Activated CD4-positive, alpha-beta T cell treated with anti-CD3 and anti-CD28 coated beads for 24 hours (primary cell): ENCODE measurements around the gene EXOG.
"Not testable (repeated sequence)": the region's sequence is repeated elsewhere in the genome, so short reads cannot be mapped to it uniquely, and the experiment has no call there.

Source experiments
- DNase-seq, 2 donors: peaks; one replicate each; pipeline ENCODE4 v3.0.0-alpha.2; 2020; ENCODE audit warnings: low read depth in 2 of 2

The EXOG gene

GRCh38 chr3:38563070-38563885 lies 67.1 kb downstream of the EXOG start:
- no peak for DNase-seq

- no peak for DNase-seq
Measured at GRCh38 chr3:38563886-38564270, 67.7 kb downstream of the EXOG start.

GRCh38 chr3:38564631-38565338 lies 68.6 kb downstream of the EXOG start:
- no peak for DNase-seq

GRCh38 chr3:38565339-38566214 lies 69.4 kb downstream of the EXOG start:
- DNase-seq, result no peak

GRCh38 chr3:38566215-38566528 lies 70.0 kb downstream of the EXOG start:
- no peak for DNase-seq

- DNase-seq, result not testable (repeated sequence)
Measured at GRCh38 chr3:38566794-38567193, 70.7 kb downstream of the EXOG start.

- no peak for DNase-seq
Measured at GRCh38 chr3:38567498-38567897, 71.4 kb downstream of the EXOG start.

- no peak for DNase-seq
Measured at GRCh38 chr3:38573111-38573510, 77.0 kb downstream of the EXOG start.

- DNase-seq, result no peak
Measured at GRCh38 chr3:38573556-38573955, 77.4 kb downstream of the EXOG start.

- no peak for DNase-seq
Measured at GRCh38 chr3:38574411-38575278, 78.5 kb downstream of the EXOG start.

- DNase-seq, result no peak
Measured at GRCh38 chr3:38575279-38575843, 79.2 kb downstream of the EXOG start.
